Neural crest cell (in vitro differentiated cells): ENCODE measurements around the gene MAP7D3. TPM values are rescaled to one million over a fixed set of nuclear protein-coding genes. Genes with fewer than 3 reads are reported as not detected.

Source experiments
- DNase-seq: peaks from one replicate; pipeline ENCODE4 v3.0.0; 2021; ENCODE audit warnings: low read depth, mixed read lengths, low spot score
- H3K27ac Mint-ChIP-seq: one replicate; pipeline ENCODE4 v1.8.0; 2021; ENCODE audit warnings: mild to moderate bottlenecking, mixed read lengths; ENCODE audit not compliant: unreplicated experiment
- H3K27me3 Mint-ChIP-seq: 2 replicates; pipeline ENCODE4 v1.8.0; 2021; ENCODE audit warnings: low read depth, mild to moderate bottlenecking, mixed read lengths
- H3K36me3 Mint-ChIP-seq: 2 replicates; pipeline ENCODE4 v1.8.0; 2021; ENCODE audit warnings: low read depth, mild to moderate bottlenecking, mixed read lengths
- H3K4me1 Mint-ChIP-seq: 2 replicates; pipeline ENCODE4 v1.8.0; 2021; ENCODE audit warnings: mixed read lengths
- H3K4me3 Mint-ChIP-seq: one replicate; pipeline ENCODE4 v1.8.0; 2021; ENCODE audit warnings: mild to moderate bottlenecking, mixed read lengths
- H3K9me3 Mint-ChIP-seq: 2 replicates; pipeline ENCODE4 v1.8.0; 2021; ENCODE audit warnings: mixed read lengths
- total RNA-seq: library from RNA; stranded (reverse); gene quantifications from 2 replicates; pipeline ENCODE4 v1.2.1, GENCODE V29; 2021
- TF ChIP-seq, protein P1 (sequence below): fragments of 200-600 bp; sonication (generic); conservative IDR thresholded peaks from 2 replicates; pipeline ENCODE4 v1.5.0; 2021; ENCODE audit warnings: antibody characterized with exemption, mild to moderate bottlenecking

Gene MAP7D3
- total RNA-seq, 1 donor from 2014 or later = 12.8 TPM

DNA sequence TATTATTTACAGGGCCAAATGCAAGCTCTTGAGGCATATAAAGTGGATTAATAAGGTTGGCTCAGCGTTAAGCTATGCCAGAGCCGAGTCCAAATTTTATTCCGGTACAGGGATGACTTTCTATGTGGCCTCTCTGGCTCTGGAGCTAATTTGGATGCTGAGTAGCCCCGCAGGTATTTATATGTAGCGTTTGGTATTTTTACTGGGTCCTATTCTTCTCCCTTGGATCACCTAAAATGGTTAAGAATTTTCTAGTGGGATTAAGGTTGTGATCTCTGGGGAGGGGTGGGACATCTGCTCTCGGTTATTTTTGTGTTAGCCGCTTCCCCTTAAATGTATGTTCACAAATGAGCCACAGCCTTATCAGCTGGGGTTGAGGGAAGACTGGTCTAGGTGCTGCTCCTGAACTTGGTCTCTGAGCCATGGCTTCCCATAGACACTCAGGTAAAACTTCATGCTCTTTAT lies 54.5 kb downstream of the MAP7D3 start:
- peaks cover 11% of the 10 kb centered on the region for H3K36me3 Mint-ChIP-seq
- H3K27ac Mint-ChIP-seq = no peak overlapping the region
- H3K4me3 Mint-ChIP-seq = no peak overlapping the region
- peaks cover 6% of the 10 kb centered on the region for H3K9me3 Mint-ChIP-seq
- TF ChIP-seq, protein P1, sequence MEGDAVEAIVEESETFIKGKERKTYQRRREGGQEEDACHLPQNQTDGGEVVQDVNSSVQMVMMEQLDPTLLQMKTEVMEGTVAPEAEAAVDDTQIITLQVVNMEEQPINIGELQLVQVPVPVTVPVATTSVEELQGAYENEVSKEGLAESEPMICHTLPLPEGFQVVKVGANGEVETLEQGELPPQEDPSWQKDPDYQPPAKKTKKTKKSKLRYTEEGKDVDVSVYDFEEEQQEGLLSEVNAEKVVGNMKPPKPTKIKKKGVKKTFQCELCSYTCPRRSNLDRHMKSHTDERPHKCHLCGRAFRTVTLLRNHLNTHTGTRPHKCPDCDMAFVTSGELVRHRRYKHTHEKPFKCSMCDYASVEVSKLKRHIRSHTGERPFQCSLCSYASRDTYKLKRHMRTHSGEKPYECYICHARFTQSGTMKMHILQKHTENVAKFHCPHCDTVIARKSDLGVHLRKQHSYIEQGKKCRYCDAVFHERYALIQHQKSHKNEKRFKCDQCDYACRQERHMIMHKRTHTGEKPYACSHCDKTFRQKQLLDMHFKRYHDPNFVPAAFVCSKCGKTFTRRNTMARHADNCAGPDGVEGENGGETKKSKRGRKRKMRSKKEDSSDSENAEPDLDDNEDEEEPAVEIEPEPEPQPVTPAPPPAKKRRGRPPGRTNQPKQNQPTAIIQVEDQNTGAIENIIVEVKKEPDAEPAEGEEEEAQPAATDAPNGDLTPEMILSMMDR = no peak
- no peaks in the 10 kb centered on the region for H3K27me3 Mint-ChIP-seq
- DNase-seq = no peak
- peaks cover 3% of the 10 kb centered on the region for H3K4me1 Mint-ChIP-seq

GRCh38 chrX:136195247-136195646 lies 56.0 kb downstream of the MAP7D3 start:
- H3K36me3 Mint-ChIP-seq = peaks cover 12% of the 10 kb centered on the region
- H3K27me3 Mint-ChIP-seq = no peaks in the 10 kb centered on the region
- no peaks in the 10 kb centered on the region for H3K4me1 Mint-ChIP-seq
- H3K27ac Mint-ChIP-seq = no peak overlapping the region
- TF ChIP-seq, protein P1 = no peak
- H3K4me3 Mint-ChIP-seq = no peak overlapping the region
- DNase-seq = no peak
- H3K9me3 Mint-ChIP-seq = peaks cover 3% of the 10 kb centered on the region

GRCh38 chrX:136194536-136194935 lies 56.7 kb downstream of the MAP7D3 start:
- peaks cover 3% of the 10 kb centered on the region for H3K9me3 Mint-ChIP-seq
- no peak overlapping the region for H3K27ac Mint-ChIP-seq
- no peaks in the 10 kb centered on the region for H3K4me1 Mint-ChIP-seq
- no peaks in the 10 kb centered on the region for H3K27me3 Mint-ChIP-seq
- DNase-seq = no peak
- H3K36me3 Mint-ChIP-seq = peaks cover 14% of the 10 kb centered on the region
- TF ChIP-seq, protein P1 = no peak
- H3K4me3 Mint-ChIP-seq = no peak overlapping the region

DNA sequence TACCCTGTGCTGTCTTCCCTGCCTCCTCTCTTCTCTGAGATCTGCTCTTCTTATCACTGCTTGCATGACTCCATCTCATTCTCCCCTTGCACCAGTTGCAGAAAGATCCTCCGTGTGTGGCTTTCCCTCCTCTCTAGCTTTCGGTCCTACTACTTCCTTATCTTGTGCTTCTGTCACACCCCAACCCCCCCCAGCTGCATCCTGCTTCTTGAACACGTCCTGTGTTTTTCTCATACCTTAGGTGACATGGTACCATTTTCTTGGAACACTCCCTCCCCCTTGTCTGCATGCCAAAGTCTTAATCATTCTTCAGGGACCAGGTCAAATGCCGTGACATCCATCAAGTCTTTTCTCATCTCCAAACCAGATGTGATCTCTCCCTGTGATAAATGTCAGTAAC lies 57.4 kb downstream of the MAP7D3 start:
- TF ChIP-seq, protein P1 = no peak
- no peaks in the 10 kb centered on the region for H3K27me3 Mint-ChIP-seq
- H3K4me1 Mint-ChIP-seq = no peaks in the 10 kb centered on the region
- H3K9me3 Mint-ChIP-seq = peaks cover 3% of the 10 kb centered on the region
- no peak overlapping the region for H3K27ac Mint-ChIP-seq
- peaks cover 14% of the 10 kb centered on the region for H3K36me3 Mint-ChIP-seq
- no peak for DNase-seq
- no peak overlapping the region for H3K4me3 Mint-ChIP-seq

- Mint-ChIP-seq H3K27ac (no peak overlapping the region), H3K4me3 (no peak overlapping the region), H3K27me3 (no peaks in the 10 kb centered on the region), H3K4me1 (no peaks in the 10 kb centered on the region), H3K9me3 (peaks cover 3% of the 10 kb centered on the region), H3K36me3 (peaks cover 14% of the 10 kb centered on the region)
- no peak for DNase-seq
- TF ChIP-seq, protein P1 = no peak
Measured at GRCh38 chrX:136192839-136193414, 58.3 kb downstream of the MAP7D3 start.
